Right cardiac atrium (tissue), 5 donors: ENCODE results near the gene RALGAPA1. TPM values are rescaled to one million over a fixed set of nuclear protein-coding genes. Genes with fewer than 3 reads are reported as not detected.
"Not testable (repeated sequence)": the region's sequence is repeated elsewhere in the genome, so short reads cannot be mapped to it uniquely, and the experiment has no call there.

Experiments
- ATAC-seq, 2 donors: fragments of 200-7000 bp; cut with Tn5 transposase; one replicate each; pipeline versions ENCODE4 v1.8.0 to v1.9.1; 2020; ENCODE audit warnings: moderate library complexity in 2 of 2, mild to moderate bottlenecking in 1 of 2
- DNase-seq, 3 donors: peaks; one replicate each; pipeline ENCODE4 v3.0.0-alpha.2; 2020
- H3K27ac ChIP-seq: one replicate; pipeline ENCODE4 v1.5.1; 2013; ENCODE audit warnings: mild to moderate bottlenecking, low read length, control low read depth, moderate library complexity
- H3K27me3 ChIP-seq: one replicate; pipeline ENCODE4 v1.6.1; 2013; ENCODE audit not compliant: control insufficient read depth, insufficient read depth
- H3K4me1 ChIP-seq: one replicate; pipeline ENCODE4 v1.6.1; 2013; ENCODE audit warnings: low read length; ENCODE audit not compliant: control insufficient read depth, insufficient read depth
- H3K4me3 ChIP-seq: one replicate; pipeline ENCODE4 v1.5.1; 2013; ENCODE audit warnings: low read length, control low read depth
- H3K9me3 ChIP-seq: one replicate; pipeline ENCODE4 v1.6.1; 2013; ENCODE audit warnings: low read length; ENCODE audit not compliant: control insufficient read depth
- WGBS: extraction: QIAGEN DNeasy Blood & Tissue Kit; methylation state at CpG from one replicate; pipeline ENCODE4 v1.1.7; 2013; 5-methylcytosine and 5-hydroxymethylcytosine counted together
- intact Hi-C, 4 donors: fragments of 100-400 bp; cut with DNase I; formaldehyde crosslinking; loops; one replicate each; pipeline versions ENCODE4 v1.11.0 to v1.14.0; 2022 to 2023
- polyA plus RNA-seq: library from polyadenylated mRNA; stranded (reverse); fragments of 200-250 nt; gene quantifications from one replicate; pipeline ENCODE4 v1.2.3, GENCODE V29; 2013
- total RNA-seq, 4 donors: library from RNA; stranded (reverse); fragmentation: NEBNext Ultra II Directional; extraction: Animal tissue kit (Norgen Biotek cat#: 25700); gene quantifications; one replicate each; pipeline ENCODE4 v1.2.1, GENCODE V29; 2021
- donor health status: healthy with polysubstance abuse.
- donor health status: DM: no; HTN: yes; CAD: no.
- donor health status: DM: no; HTN: no; CAD: no.
- donor health status: DM: no; HTN: yes; CAD: no; lungs with severe emphysema.
- donor health status: DM: yes; HTN: yes; CAD: no.

The RALGAPA1 gene
- total and polyA plus RNA-seq, 5 donors: 11.6 to 47.4 (median 40.7) TPM

DNA sequence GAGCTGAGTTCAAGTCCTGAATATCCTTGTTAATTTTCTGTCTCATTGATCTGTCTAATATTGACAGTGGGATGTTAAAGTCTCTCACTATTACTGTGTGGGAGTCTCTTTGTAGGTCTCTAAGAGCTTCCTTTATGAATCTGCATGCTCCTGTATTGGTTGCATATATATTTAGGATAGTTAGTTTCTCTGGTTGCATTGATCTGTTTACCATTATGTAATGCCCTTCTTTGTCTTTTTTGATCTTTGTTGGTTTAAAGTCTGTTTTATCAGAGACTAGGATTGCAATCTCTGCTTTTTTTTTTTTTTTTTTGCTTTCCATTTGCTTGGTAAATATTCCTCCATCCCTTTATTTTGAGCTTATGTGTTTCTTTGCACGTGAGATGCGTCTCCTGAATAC, 32.6 kb upstream of the RALGAPA1 start:
- H3K27ac ChIP-seq, ATAC-seq, H3K9me3 ChIP-seq, H3K4me1 ChIP-seq, intact Hi-C loops, H3K27me3 ChIP-seq, DNase-seq, H3K4me3 ChIP-seq: not testable (repeated sequence)
- over 99% methylated on average over 2 of the region's 2 CpGs for WGBS

DNA sequence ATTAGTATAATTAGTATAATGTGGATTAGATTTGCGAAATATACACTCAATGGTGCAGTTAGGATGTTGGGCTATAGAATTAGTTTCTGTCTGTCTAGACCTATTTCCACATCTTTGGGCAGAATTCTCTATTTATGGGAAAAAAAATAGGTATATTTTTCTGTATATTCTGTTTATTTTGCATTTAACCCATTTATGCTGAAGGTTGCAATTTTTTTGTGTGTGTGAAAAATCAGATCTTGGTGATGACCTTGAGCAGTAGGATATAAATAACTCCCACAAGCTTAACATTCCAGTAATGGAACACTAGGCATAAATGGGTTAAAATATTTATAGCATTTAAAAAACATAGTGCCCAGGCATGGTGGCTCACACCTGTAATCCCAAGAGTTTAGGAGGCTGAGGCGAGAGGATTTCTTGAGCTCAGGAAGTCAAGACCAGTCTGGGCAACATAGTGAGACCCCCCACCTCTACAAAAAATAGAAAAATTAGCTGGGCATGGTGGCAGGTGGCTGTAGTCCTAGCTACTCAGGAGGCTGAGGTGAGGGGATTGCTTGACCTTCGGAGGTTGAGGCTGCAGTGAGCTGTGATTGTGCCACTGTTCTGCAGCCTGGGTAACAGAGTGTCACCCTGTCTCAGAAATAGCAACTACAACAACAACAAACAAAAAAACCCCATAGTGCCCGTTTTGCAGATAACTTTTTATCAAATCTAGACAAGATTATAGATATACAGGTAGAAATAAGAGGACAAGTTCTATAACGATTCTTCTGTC, 26.3 kb upstream of the RALGAPA1 start:
- 74% methylated on average over 5 of the region's 5 CpGs for WGBS
- H3K9me3 ChIP-seq: no peaks in the 10 kb centered on the region
- intact Hi-C loops: no loop called here
- H3K4me1 ChIP-seq: no peaks in the 10 kb centered on the region
- DNase-seq (no peak), ATAC-seq (no peak)
- H3K27ac ChIP-seq: no peak overlapping the region
- no peaks in the 10 kb centered on the region for H3K27me3 ChIP-seq
- H3K4me3 ChIP-seq: no peak overlapping the region

DNA sequence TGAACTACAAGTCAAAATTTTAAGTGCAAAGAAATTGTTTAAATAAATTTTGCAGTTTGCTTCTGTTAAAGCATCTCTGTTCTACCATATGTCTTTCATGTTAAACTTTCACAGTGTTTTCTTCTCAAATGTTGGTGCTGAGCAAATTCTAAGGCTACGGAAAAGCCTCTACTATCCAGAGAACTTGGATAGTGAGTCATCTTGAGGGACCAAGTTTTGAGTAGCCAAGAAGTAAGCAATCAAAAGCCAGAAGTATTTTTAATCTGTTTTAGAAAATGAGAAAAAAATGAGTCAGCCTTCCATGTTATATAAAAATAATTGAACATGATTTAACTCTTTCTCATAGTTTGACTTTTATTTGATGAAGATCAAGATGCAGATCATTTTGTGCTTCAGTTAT, 20.4 kb upstream of the RALGAPA1 start:
- intact Hi-C loops: no loop called here
- H3K27me3 ChIP-seq: no peaks in the 10 kb centered on the region
- no peaks in the 10 kb centered on the region for H3K4me1 ChIP-seq
- no peak overlapping the region for H3K4me3 ChIP-seq
- WGBS: 55% methylated on average over 1 of the region's 1 CpG
- ATAC-seq: no peak
- DNase-seq: no peak
- no peaks in the 10 kb centered on the region for H3K9me3 ChIP-seq
- H3K27ac ChIP-seq: no peak overlapping the region

DNA sequence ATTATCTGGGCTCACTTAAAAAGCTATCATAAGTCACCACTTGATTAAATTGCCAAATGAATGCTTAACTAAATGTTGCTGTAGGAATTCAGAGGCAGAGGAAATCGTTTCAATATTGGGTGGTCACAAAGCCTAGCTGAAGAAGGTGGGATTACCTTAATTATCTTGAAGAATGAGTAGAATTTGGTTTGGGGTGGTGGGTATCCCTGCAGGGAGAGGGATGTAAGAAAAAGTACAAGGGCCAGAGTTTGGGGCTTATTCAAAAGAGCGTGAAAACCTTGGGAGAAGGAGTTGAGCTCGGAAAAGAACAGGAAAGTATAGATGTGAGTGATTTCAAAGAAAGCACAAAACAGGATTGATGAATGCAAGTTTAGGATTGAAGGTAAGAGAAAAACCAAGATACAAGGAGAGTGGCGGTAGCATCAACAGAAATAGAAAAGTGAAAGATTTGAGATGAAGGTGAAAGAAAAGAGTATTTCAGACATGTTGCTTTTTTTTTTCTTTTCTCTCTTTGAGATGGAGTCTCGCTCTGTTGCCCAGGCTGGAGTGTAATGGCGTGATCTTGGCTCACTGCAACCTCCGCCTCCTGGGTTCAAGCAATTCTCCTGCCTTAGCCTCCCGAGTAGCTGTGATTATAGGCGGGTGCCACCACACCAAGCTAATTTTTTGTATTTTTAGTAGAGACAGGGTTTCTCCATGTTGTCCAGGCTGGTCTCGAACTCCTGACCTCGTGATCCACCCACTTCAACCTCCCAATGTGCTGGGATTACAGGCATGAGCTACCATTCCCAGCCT, 18.8 kb upstream of the RALGAPA1 start:
- no peaks in the 10 kb centered on the region for H3K27me3 ChIP-seq
- DNase-seq (no peak), ATAC-seq (no peak)
- no peaks in the 10 kb centered on the region for H3K4me1 ChIP-seq
- WGBS: 91% methylated on average over 11 of the region's 11 CpGs
- H3K27ac ChIP-seq: no peak overlapping the region
- intact Hi-C loops: no loop called here
- H3K9me3 ChIP-seq: no peaks in the 10 kb centered on the region
- H3K4me3 ChIP-seq: no peak overlapping the region

DNA sequence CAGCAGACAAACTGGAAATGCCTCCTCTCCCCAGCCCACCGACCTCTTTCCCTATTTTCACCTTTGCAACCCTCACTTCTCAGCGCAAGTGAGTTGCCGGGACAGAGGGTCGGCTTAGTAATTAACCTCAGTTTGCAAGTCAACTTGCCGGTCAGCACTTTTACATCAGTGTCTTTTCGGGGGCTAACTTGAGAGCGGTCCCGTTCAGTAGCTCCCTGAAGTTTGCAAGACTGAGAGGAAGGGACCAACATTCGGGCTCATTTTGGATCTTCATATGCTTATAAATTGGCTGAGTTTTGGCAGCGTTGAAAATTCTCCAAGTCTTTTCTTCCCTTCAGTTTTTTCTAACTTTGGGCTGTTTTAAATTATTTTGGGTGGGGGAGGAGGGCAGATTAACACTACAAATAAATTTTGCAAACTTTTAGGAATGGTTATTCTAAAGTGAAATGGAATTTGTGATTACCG, 17.9 kb upstream of the RALGAPA1 start:
- Histone ChIP-seq H3K27ac (peak overlapping the region; percentile 65), H3K4me1 (no peaks in the 10 kb centered on the region), H3K27me3 (no peaks in the 10 kb centered on the region), H3K4me3 (peak overlapping the region; percentile 76), H3K9me3 (no peaks in the 10 kb centered on the region)
- intact Hi-C loops: no loop called here
- ATAC-seq: no peak
- WGBS: 1% methylated on average over 11 of the region's 11 CpGs
- DNase-seq: no peak

DNA sequence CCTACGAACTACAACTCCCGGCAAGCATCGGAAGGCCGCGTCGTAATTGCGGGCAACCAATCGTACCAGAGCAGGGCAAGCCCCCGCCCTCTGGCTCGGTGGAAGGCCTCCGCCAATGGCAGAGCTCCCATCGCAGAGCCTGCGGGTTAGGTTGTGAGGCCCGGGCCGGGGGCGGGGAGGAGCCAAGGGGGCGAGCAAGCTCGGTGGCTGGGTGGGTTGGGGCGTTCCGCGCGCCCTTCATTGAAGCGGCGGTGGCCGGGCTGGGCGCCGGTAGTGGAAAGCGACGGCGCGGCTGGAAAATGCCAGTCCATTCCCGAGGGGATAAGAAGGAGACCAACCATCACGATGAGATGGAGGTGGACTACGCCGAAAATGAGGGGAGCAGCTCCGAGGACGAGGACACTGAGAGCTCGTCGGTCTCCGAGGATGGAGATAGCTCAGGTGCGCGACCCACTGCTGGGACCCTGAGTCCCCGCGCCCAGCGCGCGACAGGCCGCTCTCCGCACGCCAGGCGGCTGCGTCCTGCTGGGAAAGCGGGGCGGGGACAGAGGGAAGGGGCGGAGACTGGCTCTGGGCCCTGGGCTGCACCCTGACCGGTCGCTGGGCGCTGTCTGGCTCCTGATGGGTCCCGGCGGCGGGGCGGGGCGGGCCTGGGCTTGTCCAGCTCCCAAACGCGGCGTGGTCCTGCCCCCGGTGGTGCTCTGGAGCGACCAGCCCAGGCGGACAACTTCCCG, 17.3 kb upstream of the RALGAPA1 start, which contains the start of gene BRMS1L:
BRMS1L (plus strand) TSS at position 121 of the 734 bp plus-strand sequence; CDS start at position 300, 179 bp downstream.
- intact Hi-C loops: no loop called here
- under 1% methylated on average over 70 of the region's 70 CpGs for WGBS
- Histone ChIP-seq H3K9me3 (no peaks in the 10 kb centered on the region), H3K4me1 (no peaks in the 10 kb centered on the region), H3K27ac (peak within 1 kb of the TSS; percentile 98), H3K4me3 (peak within 1 kb of the TSS; percentile 76), H3K27me3 (no peaks in the 10 kb centered on the region)
- peak; percentile 99 for DNase-seq
- peak; percentile 99 for ATAC-seq

DNA sequence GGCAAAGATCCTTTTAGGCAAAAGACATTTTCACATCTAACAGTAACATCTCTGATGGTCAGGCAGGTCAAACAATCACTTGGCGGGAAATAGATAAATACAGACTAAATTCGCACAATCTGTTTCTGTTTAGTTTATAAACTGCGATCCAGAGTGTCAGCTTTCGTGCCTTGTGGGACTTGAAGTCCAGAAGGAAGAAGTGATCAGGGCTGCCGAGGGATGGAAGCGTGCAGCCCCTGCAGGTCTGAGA, 16.8 kb upstream of the RALGAPA1 start:
- Histone ChIP-seq H3K9me3 (no peaks in the 10 kb centered on the region), H3K4me3 (peak overlapping the region; percentile 41), H3K4me1 (no peaks in the 10 kb centered on the region), H3K27me3 (no peaks in the 10 kb centered on the region), H3K27ac (no peak overlapping the region)
- intact Hi-C loops: no loop called here
- DNase-seq (no peak), ATAC-seq (no peak)
- WGBS: under 1% methylated on average over 6 of the region's 6 CpGs

DNA sequence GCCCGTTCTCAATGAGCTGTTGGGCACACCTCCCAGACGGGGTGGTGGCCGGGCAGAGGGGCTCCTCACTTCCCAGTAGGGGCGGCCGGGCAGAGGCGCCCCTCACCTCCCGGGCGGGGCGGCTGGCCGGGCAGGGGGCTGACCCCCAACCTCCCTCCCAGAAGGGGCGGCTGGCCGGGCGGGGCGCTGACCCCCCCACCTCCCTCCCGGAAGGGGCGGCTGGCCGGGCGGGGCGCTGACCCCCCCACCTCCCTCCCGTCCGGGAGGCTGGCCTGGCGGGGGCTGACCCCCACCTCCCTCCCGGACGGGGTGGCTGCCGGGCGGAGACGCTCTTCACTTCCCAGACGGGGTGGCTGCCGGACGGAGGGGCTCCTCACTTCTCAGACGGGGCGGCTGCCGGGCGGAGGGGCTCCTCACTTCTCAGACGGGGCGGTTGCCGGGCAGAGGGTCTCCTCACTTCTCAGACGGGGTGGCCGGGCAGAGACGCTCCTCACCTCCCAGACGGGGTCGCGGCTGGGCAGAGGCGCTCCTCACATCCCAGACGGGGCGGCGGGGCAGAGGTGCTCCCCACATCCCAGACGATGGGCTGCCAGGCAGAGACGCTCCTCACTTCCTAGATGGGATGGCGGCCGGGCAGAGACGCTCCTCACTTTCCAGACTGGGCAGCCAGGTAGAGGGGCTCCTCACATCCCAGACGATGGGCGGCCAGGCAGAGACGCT, 15.5 kb upstream of the RALGAPA1 start:
- H3K4me3 ChIP-seq, ATAC-seq, H3K27me3 ChIP-seq, H3K27ac ChIP-seq, intact Hi-C loops, H3K9me3 ChIP-seq, H3K4me1 ChIP-seq: not testable (repeated sequence)
- WGBS: 83% methylated on average over 33 of the region's 55 CpGs
- peak in 1 of 3 donors; percentile 66 for DNase-seq

DNA sequence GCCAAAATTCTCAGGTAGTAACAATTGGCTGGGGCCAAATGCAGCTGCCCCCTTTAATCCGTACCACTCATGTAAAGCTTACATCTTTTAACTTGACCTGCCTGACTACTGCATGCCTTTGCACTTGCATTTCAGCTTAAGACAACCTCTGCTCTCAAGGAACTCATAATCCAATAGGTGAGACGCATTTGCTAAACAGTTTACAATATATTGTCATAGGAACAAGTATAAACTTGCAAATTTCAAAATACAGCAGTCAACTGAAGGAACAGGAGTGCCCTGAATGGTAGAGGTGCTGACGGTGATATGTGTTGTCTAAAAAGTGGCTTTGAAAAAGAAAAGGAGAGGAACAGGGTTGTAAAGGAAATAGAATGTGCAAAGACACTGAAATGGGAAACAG, 13.4 kb upstream of the RALGAPA1 start:
- ATAC-seq: no peak
- 79% methylated on average over 3 of the region's 3 CpGs for WGBS
- H3K4me1 ChIP-seq: no peaks in the 10 kb centered on the region
- intact Hi-C loops: no loop called here
- H3K4me3 ChIP-seq: no peak overlapping the region
- no peaks in the 10 kb centered on the region for H3K9me3 ChIP-seq
- H3K27ac ChIP-seq: no peak overlapping the region
- DNase-seq: no peak
- H3K27me3 ChIP-seq: no peaks in the 10 kb centered on the region

DNA sequence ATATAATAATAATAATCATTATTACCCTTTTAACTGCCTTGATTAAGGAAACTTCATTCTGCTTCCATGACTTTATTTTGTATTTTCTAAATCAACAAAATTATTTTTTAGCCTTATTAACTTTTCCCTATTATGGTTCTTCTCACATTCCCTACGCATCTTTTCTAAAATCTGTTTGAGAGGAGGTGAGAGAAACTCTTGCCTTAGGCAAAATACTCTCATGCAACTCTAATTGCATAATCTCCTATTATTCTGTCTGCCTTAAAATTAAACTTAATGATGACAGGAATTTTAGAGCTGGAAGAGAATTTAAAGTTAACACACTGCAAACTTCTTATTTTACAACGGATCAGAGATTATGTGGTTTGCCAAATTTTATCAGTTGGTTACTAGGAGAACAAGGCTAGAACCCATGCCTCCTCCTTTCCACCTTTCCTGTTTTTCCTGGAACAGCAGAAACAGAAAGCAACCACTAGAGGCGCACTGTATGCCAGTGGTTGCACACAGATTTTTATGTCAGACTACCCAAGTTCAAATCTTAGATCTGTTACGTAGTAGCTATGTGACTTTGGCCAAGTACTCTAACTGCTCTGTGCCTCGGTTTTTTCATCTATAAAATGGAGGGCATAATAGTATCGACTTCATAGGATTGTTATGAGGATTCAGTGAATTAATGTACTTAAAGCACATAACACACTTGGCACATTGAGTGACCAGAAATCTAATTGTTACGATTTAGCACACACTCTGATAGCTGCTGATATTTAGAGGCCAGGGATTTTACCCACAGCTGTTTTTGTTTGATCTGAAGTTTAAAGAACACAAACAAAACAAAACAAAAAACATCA, 12.7 kb upstream of the RALGAPA1 start:
- Histone ChIP-seq H3K27me3 (no peaks in the 10 kb centered on the region), H3K9me3 (no peaks in the 10 kb centered on the region), H3K4me3 (no peak overlapping the region), H3K27ac (no peak overlapping the region), H3K4me1 (no peaks in the 10 kb centered on the region)
- no peak for ATAC-seq
- intact Hi-C loops: no loop called here
- WGBS: 20% methylated on average over 7 of the region's 7 CpGs
- no peak for DNase-seq
